GM23338 (cell line): Measurements from ENCODE around the gene CLIP2. TPM values are rescaled to one million over a fixed set of nuclear protein-coding genes. Genes with fewer than 3 reads are reported as not detected.

Experiments
- ATAC-seq: fragments of 200-7000 bp; cut with Tn5 transposase; 3 replicates; pipeline ENCODE4 v1.9.1; 2020
- DNase-seq: peaks from one replicate; pipeline ENCODE4 v3.0.0-alpha.2; 2015; ENCODE audit warnings: low spot score
- H2AFZ ChIP-seq: fragments of 200-600 bp; sonication (generic); 2 replicates; pipeline ENCODE4 v1.8.0; 2016; ENCODE audit warnings: antibody characterized with exemption, mild to moderate bottlenecking, moderate library complexity
- H3F3A ChIP-seq: fragments of 200-600 bp; sonication (generic); replicated peaks from 2 replicates; pipeline ENCODE4 v1.8.0; 2017; ENCODE audit warnings: antibody characterized with exemption, mixed run types, low read depth
- H3K27ac ChIP-seq: fragments of 200-600 bp; sonication (generic); 2 replicates; pipeline ENCODE4 v1.6.1; 2016; ENCODE audit warnings: low read depth
- H3K27me3 ChIP-seq: fragments of 200-600 bp; sonication (generic); 2 replicates; pipeline ENCODE4 v1.8.0; 2016; ENCODE audit warnings: mild to moderate bottlenecking, mixed run types, moderate library complexity; ENCODE audit not compliant: insufficient read depth
- H3K36me3 ChIP-seq: fragments of 200-600 bp; sonication (generic); 2 replicates; pipeline ENCODE4 v1.8.0; 2016; ENCODE audit warnings: mild to moderate bottlenecking; ENCODE audit not compliant: insufficient read depth
- H3K4me1 ChIP-seq: fragments of 200-600 bp; sonication (generic); 2 replicates; pipeline ENCODE4 v1.8.0; 2016; ENCODE audit warnings: mild to moderate bottlenecking, moderate library complexity; ENCODE audit not compliant: insufficient read depth
- H3K4me2 ChIP-seq: fragments of 200-600 bp; sonication (generic); 2 replicates; pipeline ENCODE4 v1.7.1; 2017; ENCODE audit warnings: mixed run types
- H3K4me3 ChIP-seq: fragments of 200-600 bp; sonication (generic); 2 replicates; pipeline ENCODE4 v1.6.1; 2016; ENCODE audit warnings: mixed run types
- H3K79me2 ChIP-seq: fragments of 200-600 bp; sonication (generic); replicated peaks from 2 replicates; pipeline ENCODE4 v1.8.0; 2017; ENCODE audit warnings: mild to moderate bottlenecking; ENCODE audit not compliant: insufficient read depth
- H3K9me2 ChIP-seq: fragments of 200-600 bp; sonication (generic); 2 replicates; pipeline ENCODE4 v1.8.0; 2017; ENCODE audit not compliant: insufficient read depth
- H4K20me1 ChIP-seq: fragments of 200-600 bp; sonication (generic); replicated peaks from 2 replicates; pipeline ENCODE4 v1.8.0; 2017; ENCODE audit warnings: mild to moderate bottlenecking; ENCODE audit not compliant: insufficient read depth
- H3K27ac Mint-ChIP-seq: 2 replicates; pipeline ENCODE4 v1.8.0; 2020; ENCODE audit warnings: inconsistent platforms, mild to moderate bottlenecking, moderate library complexity, mixed read lengths
- H3K27me3 Mint-ChIP-seq: 3 replicates; pipeline ENCODE4 v1.8.0; 2022; ENCODE audit warnings: low read depth, mild to moderate bottlenecking, moderate library complexity, mixed read lengths, inconsistent platforms; ENCODE audit not compliant: insufficient read depth, poor library complexity
- H3K36me3 Mint-ChIP-seq: 3 replicates; pipeline ENCODE4 v1.8.0; 2021; ENCODE audit warnings: low read depth, mild to moderate bottlenecking, inconsistent platforms, moderate library complexity, mixed read lengths
- H3K4me1 Mint-ChIP-seq: 3 replicates; pipeline ENCODE4 v1.8.0; 2020; ENCODE audit warnings: mild to moderate bottlenecking, inconsistent platforms, mixed read lengths
- H3K4me3 Mint-ChIP-seq: 3 replicates; pipeline ENCODE4 v1.8.0; 2021; ENCODE audit warnings: moderate library complexity, mild to moderate bottlenecking, inconsistent platforms, mixed read lengths
- H3K9me3 Mint-ChIP-seq: 3 replicates; pipeline ENCODE4 v1.8.0; 2020; ENCODE audit warnings: moderate library complexity, mild to moderate bottlenecking, inconsistent platforms, mixed read lengths
- CREB1 ChIP-seq: fragments of 250-450 bp; sonication (Bioruptor Pico); IDR thresholded peaks from 2 replicates; pipeline ENCODE4 v1.5.0; 2020; ENCODE audit warnings: low read depth, mild to moderate bottlenecking, moderate library complexity
- EZH2 ChIP-seq: fragments of 200-600 bp; sonication (generic); IDR thresholded peaks from one replicate; pipeline ENCODE4 v1.8.0; 2017; ENCODE audit warnings: antibody characterized with exemption, mild to moderate bottlenecking, low read depth; ENCODE audit not compliant: unreplicated experiment
- JUNB ChIP-seq: IDR thresholded peaks from one replicate; pipeline ENCODE4 v1.6.1; 2016; ENCODE audit warnings: antibody characterized with exemption; ENCODE audit not compliant: unreplicated experiment
- NANOG ChIP-seq: IDR thresholded peaks from 2 replicates; pipeline ENCODE4 v1.6.1; 2016; ENCODE audit warnings: antibody characterized with exemption, borderline replicate concordance
- POLR2AphosphoS5 ChIP-seq: IDR thresholded peaks from 2 replicates; pipeline ENCODE4 v1.6.1; 2016; ENCODE audit warnings: antibody characterized with exemption, low read depth
- STAT1 ChIP-seq: IDR thresholded peaks from one replicate; pipeline ENCODE4 v1.6.1; 2016; ENCODE audit warnings: antibody characterized with exemption; ENCODE audit not compliant: unreplicated experiment
- ZNF114 ChIP-seq: fragments of 250-450 bp; sonication (Bioruptor Pico); IDR thresholded peaks from 2 replicates; pipeline ENCODE4 v1.5.0; 2020; ENCODE audit warnings: mild to moderate bottlenecking, moderate library complexity
- ZNF331 ChIP-seq: fragments of 250-450 bp; sonication (Bioruptor Pico); IDR thresholded peaks from 2 replicates; pipeline ENCODE4 v1.5.0; 2020; ENCODE audit warnings: low read depth, mild to moderate bottlenecking, moderate library complexity
- polyA plus RNA-seq: library from polyadenylated mRNA; unstranded; fragments of >200 nt; fragmentation: Nextera tagmentation; extraction: Ambion mirVana; gene quantifications from 2 replicates; pipeline ENCODE4 v1.2.1, GENCODE V29; 2016
- total RNA-seq: library from RNA; depleted of rRNA; stranded (reverse); fragments of >200 nt; shearing (Covaris generic); gene quantifications from 2 replicates; pipeline ENCODE4 v1.2.3, GENCODE V29; 2014
- TF ChIP-seq, protein P1 (sequence below), 2 experiments: fragments of 200-600 bp in 1 of 2; sonication (generic) in 1 of 2; conservative IDR thresholded peaks; 2 replicates each; pipeline versions ENCODE4 v1.5.1 to v1.6.1; 2016 to 2017; ENCODE audit warnings: antibody characterized with exemption in 2 of 2, low read depth in 2 of 2, mild to moderate bottlenecking in 2 of 2, moderate library complexity in 1 of 2
- TF ChIP-seq, protein P2 (sequence below): fragments of 250-450 bp; sonication (Bioruptor Pico); IDR thresholded peaks from 2 replicates; pipeline ENCODE4 v1.5.0; 2020; ENCODE audit warnings: mild to moderate bottlenecking, moderate library complexity

CLIP2 gene
- total and polyA plus RNA-seq, 2 experiments from 2014 or later, result 8.1 to 51.9 TPM

DNA sequence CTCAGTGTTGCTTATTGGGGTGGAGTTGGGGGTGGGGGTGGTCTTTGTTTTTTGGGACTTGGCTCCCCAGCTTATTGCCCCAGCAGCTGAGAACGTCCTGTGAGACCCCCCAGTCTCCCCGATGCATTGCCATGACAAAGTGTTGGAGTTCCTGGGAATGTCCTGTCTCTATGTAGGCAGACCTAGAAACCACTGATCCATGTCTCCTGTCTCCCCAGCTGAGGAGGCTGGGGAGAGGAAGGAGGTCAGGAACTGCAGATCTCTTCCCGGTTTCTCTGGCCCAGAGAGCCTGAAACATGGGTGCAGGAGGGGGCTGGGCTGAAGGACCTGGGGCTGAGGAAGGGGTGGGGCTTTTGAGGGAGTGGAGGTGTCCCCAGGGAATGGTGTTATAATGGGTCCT is 84.3 kb downstream of the CLIP2 start:
- peaks cover 21% of the 10 kb centered on the region for H3K27me3 Mint-ChIP-seq
- H3F3A ChIP-seq, result peaks cover 12% of the 10 kb centered on the region; the same call in 1 of the 2 replicates
- no peak overlapping the region for H3K4me3 ChIP-seq
- no peaks in the 10 kb centered on the region for H3K27me3 ChIP-seq
- no peak overlapping the region for H2AFZ ChIP-seq
- no peaks in the 10 kb centered on the region for H3K9me2 ChIP-seq
- H3K4me1 ChIP-seq, result peaks cover 10% of the 10 kb centered on the region; the same call in 1 of the 2 replicates
- H3K27ac ChIP-seq, result no peak overlapping the region
- no peaks in the 10 kb centered on the region for H3K79me2 ChIP-seq
- TF ChIP-seq ZNF114 (no peak), NANOG (no peak), STAT1 (no peak), EZH2 (no peak), CREB1 (CRISPR knock-in tag) (no peak)
- H3K9me3 Mint-ChIP-seq, result no peaks in the 10 kb centered on the region
- no peak for ATAC-seq
- H4K20me1 ChIP-seq, result no peaks in the 10 kb centered on the region
- peaks cover 25% of the 10 kb centered on the region for H3K4me1 Mint-ChIP-seq
- H3K4me2 ChIP-seq, result peak overlapping the region; percentile 77; the same call in 1 of the 2 replicates
- H3K4me3 Mint-ChIP-seq, result peak overlapping the region; percentile 47; the same call in 2 of the 3 replicates
- no peak overlapping the region for H3K27ac Mint-ChIP-seq
- H3K36me3 Mint-ChIP-seq, result peaks cover 18% of the 10 kb centered on the region
- no peaks in the 10 kb centered on the region for H3K36me3 ChIP-seq
- no peak for DNase-seq

DNA sequence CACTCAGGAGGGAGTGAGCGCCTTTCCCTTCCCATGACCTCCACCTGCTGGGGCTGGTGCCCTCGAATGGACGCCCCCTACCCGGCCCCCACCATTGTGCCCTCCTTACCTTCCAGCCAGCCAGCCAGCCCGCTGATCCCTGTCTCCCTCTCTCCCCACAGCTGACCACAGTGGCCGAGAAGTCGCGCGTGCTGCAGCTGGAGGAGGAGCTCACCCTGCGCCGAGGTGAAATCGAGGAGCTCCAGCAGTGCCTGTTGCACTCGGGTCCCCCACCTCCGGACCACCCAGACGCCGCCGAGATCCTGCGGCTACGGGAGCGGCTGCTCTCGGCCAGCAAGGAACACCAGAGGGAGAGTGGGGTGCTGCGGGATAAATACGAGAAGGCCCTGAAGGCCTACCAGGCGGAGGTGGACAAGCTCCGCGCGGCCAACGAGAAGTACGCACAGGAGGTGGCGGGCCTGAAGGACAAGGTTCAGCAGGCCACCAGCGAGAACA is 86.6 kb downstream of the CLIP2 start:
- Mint-ChIP-seq H3K36me3 (peaks cover 15% of the 10 kb centered on the region), H3K9me3 (no peaks in the 10 kb centered on the region), H3K27ac (peak overlapping the region; percentile 79; the same call in 1 of the 2 replicates), H3K4me3 (no peak overlapping the region), H3K27me3 (peaks cover 23% of the 10 kb centered on the region), H3K4me1 (peaks cover 28% of the 10 kb centered on the region)
- H3K79me2 ChIP-seq, result no peaks in the 10 kb centered on the region
- H3K9me2 ChIP-seq, result no peaks in the 10 kb centered on the region
- H3K36me3 ChIP-seq, result no peaks in the 10 kb centered on the region
- DNase-seq (no peak), ATAC-seq (no peak)
- peaks cover 8% of the 10 kb centered on the region; the same call in 1 of the 2 replicates for H3F3A ChIP-seq
- peaks cover 8% of the 10 kb centered on the region; the same call in 1 of the 2 replicates for H3K4me1 ChIP-seq
- H2AFZ ChIP-seq, result no peak overlapping the region
- H4K20me1 ChIP-seq, result no peaks in the 10 kb centered on the region
- H3K4me2 ChIP-seq, result no peak overlapping the region
- H3K27ac ChIP-seq, result no peak overlapping the region
- no peak overlapping the region for H3K4me3 ChIP-seq
- H3K27me3 ChIP-seq, result no peaks in the 10 kb centered on the region
- TF ChIP-seq STAT1 (no peak), JUNB (no peak), ZNF114 (no peak), CREB1 (CRISPR knock-in tag) (no peak), ZNF331 (CRISPR knock-in tag) (no peak), POLR2AphosphoS5 (no peak)
- TF ChIP-seq, protein P1, sequence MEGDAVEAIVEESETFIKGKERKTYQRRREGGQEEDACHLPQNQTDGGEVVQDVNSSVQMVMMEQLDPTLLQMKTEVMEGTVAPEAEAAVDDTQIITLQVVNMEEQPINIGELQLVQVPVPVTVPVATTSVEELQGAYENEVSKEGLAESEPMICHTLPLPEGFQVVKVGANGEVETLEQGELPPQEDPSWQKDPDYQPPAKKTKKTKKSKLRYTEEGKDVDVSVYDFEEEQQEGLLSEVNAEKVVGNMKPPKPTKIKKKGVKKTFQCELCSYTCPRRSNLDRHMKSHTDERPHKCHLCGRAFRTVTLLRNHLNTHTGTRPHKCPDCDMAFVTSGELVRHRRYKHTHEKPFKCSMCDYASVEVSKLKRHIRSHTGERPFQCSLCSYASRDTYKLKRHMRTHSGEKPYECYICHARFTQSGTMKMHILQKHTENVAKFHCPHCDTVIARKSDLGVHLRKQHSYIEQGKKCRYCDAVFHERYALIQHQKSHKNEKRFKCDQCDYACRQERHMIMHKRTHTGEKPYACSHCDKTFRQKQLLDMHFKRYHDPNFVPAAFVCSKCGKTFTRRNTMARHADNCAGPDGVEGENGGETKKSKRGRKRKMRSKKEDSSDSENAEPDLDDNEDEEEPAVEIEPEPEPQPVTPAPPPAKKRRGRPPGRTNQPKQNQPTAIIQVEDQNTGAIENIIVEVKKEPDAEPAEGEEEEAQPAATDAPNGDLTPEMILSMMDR (conservative IDR thresholded peaks at IDR 0.05; ENCODE audit: low read depth in 2 of 2), result no peak
- TF ChIP-seq, protein P2, sequence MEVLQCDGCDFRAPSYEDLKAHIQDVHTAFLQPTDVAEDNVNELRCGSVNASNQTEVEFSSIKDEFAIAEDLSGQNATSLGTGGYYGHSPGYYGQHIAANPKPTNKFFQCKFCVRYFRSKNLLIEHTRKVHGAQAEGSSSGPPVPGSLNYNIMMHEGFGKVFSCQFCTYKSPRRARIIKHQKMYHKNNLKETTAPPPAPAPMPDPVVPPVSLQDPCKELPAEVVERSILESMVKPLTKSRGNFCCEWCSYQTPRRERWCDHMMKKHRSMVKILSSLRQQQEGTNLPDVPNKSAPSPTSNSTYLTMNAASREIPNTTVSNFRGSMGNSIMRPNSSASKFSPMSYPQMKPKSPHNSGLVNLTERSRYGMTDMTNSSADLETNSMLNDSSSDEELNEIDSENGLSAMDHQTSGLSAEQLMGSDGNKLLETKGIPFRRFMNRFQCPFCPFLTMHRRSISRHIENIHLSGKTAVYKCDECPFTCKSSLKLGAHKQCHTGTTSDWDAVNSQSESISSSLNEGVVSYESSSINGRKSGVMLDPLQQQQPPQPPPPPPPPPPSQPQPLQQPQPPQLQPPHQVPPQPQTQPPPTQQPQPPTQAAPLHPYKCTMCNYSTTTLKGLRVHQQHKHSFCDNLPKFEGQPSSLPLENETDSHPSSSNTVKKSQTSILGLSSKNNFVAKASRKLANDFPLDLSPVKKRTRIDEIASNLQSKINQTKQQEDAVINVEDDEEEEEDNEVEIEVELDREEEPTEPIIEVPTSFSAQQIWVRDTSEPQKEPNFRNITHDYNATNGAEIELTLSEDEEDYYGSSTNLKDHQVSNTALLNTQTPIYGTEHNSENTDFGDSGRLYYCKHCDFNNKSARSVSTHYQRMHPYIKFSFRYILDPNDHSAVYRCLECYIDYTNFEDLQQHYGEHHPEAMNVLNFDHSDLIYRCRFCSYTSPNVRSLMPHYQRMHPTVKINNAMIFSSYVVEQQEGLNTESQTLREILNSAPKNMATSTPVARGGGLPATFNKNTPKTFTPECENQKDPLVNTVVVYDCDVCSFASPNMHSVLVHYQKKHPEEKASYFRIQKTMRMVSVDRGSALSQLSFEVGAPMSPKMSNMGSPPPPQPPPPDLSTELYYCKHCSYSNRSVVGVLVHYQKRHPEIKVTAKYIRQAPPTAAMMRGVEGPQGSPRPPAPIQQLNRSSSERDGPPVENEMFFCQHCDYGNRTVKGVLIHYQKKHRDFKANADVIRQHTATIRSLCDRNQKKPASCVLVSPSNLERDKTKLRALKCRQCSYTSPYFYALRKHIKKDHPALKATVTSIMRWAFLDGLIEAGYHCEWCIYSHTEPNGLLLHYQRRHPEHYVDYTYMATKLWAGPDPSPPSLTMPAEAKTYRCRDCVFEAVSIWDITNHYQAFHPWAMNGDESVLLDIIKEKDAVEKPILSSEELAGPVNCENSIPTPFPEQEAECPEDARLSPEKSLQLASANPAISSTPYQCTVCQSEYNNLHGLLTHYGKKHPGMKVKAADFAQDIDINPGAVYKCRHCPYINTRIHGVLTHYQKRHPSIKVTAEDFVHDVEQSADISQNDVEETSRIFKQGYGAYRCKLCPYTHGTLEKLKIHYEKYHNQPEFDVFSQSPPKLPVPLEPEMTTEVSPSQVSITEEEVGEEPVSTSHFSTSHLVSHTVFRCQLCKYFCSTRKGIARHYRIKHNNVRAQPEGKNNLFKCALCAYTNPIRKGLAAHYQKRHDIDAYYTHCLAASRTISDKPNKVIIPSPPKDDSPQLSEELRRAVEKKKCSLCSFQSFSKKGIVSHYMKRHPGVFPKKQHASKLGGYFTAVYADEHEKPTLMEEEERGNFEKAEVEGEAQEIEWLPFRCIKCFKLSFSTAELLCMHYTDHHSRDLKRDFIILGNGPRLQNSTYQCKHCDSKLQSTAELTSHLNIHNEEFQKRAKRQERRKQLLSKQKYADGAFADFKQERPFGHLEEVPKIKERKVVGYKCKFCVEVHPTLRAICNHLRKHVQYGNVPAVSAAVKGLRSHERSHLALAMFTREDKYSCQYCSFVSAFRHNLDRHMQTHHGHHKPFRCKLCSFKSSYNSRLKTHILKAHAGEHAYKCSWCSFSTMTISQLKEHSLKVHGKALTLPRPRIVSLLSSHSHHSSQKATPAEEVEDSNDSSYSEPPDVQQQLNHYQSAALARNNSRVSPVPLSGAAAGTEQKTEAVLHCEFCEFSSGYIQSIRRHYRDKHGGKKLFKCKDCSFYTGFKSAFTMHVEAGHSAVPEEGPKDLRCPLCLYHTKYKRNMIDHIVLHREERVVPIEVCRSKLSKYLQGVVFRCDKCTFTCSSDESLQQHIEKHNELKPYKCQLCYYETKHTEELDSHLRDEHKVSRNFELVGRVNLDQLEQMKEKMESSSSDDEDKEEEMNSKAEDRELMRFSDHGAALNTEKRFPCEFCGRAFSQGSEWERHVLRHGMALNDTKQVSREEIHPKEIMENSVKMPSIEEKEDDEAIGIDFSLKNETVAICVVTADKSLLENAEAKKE (CRISPR knock-in tag), result no peak
